DOHH2 (cell line): ENCODE results near the gene TAS2R60.
"Not testable (repeated sequence)": the region's sequence is repeated elsewhere in the genome, so short reads cannot be mapped to it uniquely, and the experiment has no call there.

ENCODE experiments used
- H3F3A ChIP-seq: fragments of 200-600 bp; sonication (generic), shearing (Covaris generic); 2 replicates; pipeline ENCODE4 v1.6.0; 2016; ENCODE audit warnings: antibody characterized with exemption, mild to moderate bottlenecking; ENCODE audit not compliant: control insufficient read depth, insufficient read depth
- H3K27ac ChIP-seq: fragments of 200-600 bp; sonication (generic); 2 replicates; pipeline ENCODE4 v1.5.1; 2014; ENCODE audit warnings: low read depth, mild to moderate bottlenecking, low read length, moderate library complexity
- H3K27me3 ChIP-seq: fragments of 200-600 bp; sonication (generic); 2 replicates; pipeline ENCODE4 v1.6.1; 2014; ENCODE audit warnings: mild to moderate bottlenecking, low read length, mixed read lengths; ENCODE audit not compliant: control insufficient read depth
- H3K36me3 ChIP-seq: fragments of 200-600 bp; sonication (generic); 2 replicates; pipeline ENCODE4 v1.6.1; 2014; ENCODE audit warnings: mild to moderate bottlenecking, low read length, moderate library complexity, mixed read lengths; ENCODE audit not compliant: control insufficient read depth
- H3K4me1 ChIP-seq: fragments of 200-600 bp; sonication (generic); 2 replicates; pipeline ENCODE4 v1.6.1; 2014; ENCODE audit warnings: mild to moderate bottlenecking, low read length, mixed read lengths; ENCODE audit not compliant: control insufficient read depth
- H3K4me2 ChIP-seq: fragments of 200-600 bp; sonication (generic); 2 replicates; pipeline ENCODE4 v1.6.0; 2014; ENCODE audit warnings: mild to moderate bottlenecking, low read length, moderate library complexity
- H3K4me3 ChIP-seq: fragments of 200-600 bp; sonication (generic); 2 replicates; pipeline ENCODE4 v1.5.1; 2014; ENCODE audit warnings: mild to moderate bottlenecking, low read length, mixed read lengths
- H3K79me2 ChIP-seq: fragments of 200-600 bp; sonication (generic); 2 replicates; pipeline ENCODE4 v1.6.1; 2014; ENCODE audit warnings: mild to moderate bottlenecking, low read length, mixed read lengths; ENCODE audit not compliant: control insufficient read depth
- H3K9me2 ChIP-seq: fragments of 200-600 bp; sonication (generic); replicated peaks from 2 replicates; pipeline ENCODE4 v1.6.1; 2014; ENCODE audit warnings: mild to moderate bottlenecking, low read length, mixed read lengths; ENCODE audit not compliant: control insufficient read depth
- H3K9me3 ChIP-seq: fragments of 200-600 bp; sonication (generic); 2 replicates; pipeline ENCODE4 v1.6.1; 2014; ENCODE audit warnings: antibody characterized with exemption, low read length, mixed read lengths; ENCODE audit not compliant: control insufficient read depth, insufficient read depth
- H4K20me1 ChIP-seq: fragments of 200-600 bp; sonication (generic); 2 replicates; pipeline ENCODE4 v1.6.0; 2014; ENCODE audit warnings: low read depth, mild to moderate bottlenecking, antibody characterized with exemption, low read length, moderate library complexity; ENCODE audit not compliant: control insufficient read depth, insufficient read depth
- EZH2phosphoT487 ChIP-seq: fragments of 200-600 bp; sonication (generic); IDR thresholded peaks from 2 replicates; pipeline ENCODE4 v1.6.1; 2017; ENCODE audit warnings: borderline replicate concordance, mild to moderate bottlenecking, antibody characterized with exemption, low read length, moderate library complexity, mixed read lengths
- TF ChIP-seq, protein P1 (sequence below): fragments of 200-600 bp; sonication (generic); IDR thresholded peaks from one replicate; pipeline ENCODE4 v1.5.1; 2014; ENCODE audit warnings: antibody characterized with exemption, mild to moderate bottlenecking, low read depth, low read length; ENCODE audit not compliant: poor library complexity, severe bottlenecking

Gene TAS2R60

DNA sequence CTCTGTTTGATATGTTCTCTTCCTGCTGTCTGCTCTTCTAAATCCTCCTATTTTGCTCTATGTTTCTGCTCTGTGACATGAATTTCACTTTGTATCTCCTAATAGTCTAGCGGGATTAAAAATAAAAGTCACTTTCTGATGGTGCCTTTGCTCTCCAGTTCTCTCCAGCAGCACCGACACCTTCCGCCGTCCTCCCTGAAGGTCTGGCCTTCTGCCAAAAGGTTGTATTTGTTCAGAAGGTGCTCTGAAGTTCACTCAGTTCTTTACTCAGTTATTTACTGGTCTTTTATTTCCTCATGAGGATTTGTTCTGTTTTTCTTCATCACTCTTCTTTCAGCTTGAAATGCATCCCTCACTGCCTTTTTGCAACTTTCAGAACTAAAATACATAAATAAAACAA lies 23.4 kb upstream of the TAS2R60 start:
- Histone ChIP-seq H3K36me3 (no peaks in the 10 kb centered on the region), H3K9me2 (no peaks in the 10 kb centered on the region), H3K27me3 (peaks cover 23% of the 10 kb centered on the region)

DNA sequence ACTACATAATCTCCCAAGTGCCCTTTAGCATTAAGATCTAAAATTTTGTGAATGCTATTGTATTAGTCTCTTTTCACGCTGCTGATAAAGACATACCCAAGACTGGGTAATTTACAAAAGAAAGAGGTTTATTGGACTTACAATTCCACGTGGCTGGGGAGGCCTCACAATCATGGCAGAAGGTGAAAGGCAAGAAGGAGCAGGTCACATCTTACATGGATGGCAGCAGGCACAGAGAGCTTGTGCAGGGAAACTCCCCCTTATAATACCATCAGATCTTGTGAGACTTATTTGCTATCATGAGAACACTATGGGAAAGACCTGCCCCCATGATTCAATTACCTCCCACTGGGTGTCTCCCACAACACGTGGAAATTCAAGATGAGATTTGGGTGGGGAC lies 22.6 kb upstream of the TAS2R60 start:
- not testable (repeated sequence) for H3K4me1 ChIP-seq, H3K9me3 ChIP-seq, H3K36me3 ChIP-seq, H3K4me2 ChIP-seq, H3K4me3 ChIP-seq, H4K20me1 ChIP-seq, H3K79me2 ChIP-seq, H3F3A ChIP-seq, H3K9me2 ChIP-seq, H3K27ac ChIP-seq
- peaks cover 23% of the 10 kb centered on the region for H3K27me3 ChIP-seq

More for the DNA sequence above, 23.4 kb upstream of the TAS2R60 start:
- Histone ChIP-seq H3K4me2 (no peak overlapping the region), H3K4me3 (no peak overlapping the region), H3K79me2 (no peaks in the 10 kb centered on the region), H4K20me1 (no peaks in the 10 kb centered on the region), H3K9me3 (0 out of 2 replicates have a peak, but pooled peaks cover 2% of the 10 kb centered on the region), H3K4me1 (no peaks in the 10 kb centered on the region), H3F3A (no peaks in the 10 kb centered on the region), H3K27ac (no peak overlapping the region)
- TF ChIP-seq, protein P1, sequence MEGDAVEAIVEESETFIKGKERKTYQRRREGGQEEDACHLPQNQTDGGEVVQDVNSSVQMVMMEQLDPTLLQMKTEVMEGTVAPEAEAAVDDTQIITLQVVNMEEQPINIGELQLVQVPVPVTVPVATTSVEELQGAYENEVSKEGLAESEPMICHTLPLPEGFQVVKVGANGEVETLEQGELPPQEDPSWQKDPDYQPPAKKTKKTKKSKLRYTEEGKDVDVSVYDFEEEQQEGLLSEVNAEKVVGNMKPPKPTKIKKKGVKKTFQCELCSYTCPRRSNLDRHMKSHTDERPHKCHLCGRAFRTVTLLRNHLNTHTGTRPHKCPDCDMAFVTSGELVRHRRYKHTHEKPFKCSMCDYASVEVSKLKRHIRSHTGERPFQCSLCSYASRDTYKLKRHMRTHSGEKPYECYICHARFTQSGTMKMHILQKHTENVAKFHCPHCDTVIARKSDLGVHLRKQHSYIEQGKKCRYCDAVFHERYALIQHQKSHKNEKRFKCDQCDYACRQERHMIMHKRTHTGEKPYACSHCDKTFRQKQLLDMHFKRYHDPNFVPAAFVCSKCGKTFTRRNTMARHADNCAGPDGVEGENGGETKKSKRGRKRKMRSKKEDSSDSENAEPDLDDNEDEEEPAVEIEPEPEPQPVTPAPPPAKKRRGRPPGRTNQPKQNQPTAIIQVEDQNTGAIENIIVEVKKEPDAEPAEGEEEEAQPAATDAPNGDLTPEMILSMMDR = no peak
- no peak for TF ChIP-seq EZH2phosphoT487

DNA sequence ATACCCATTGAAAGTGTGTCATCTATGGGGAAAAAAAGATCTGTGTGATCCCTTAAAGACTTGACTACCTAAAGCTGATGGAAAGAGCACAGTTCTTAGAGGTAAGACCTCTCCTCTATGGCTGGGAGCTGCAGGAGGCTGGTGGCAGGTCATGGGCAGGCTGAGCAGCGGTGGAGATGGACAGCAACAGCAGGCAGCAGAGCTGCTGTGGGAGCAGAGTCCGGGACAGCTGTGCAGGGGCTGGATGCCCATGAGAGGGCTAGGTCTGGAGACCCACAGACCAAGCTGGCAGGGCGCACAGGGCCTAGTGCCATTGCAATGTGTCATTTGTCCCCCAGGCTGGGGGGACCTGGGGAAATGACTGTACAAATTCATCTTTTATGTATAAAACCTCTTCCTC lies 21.2 kb upstream of the TAS2R60 start:
- Histone ChIP-seq H4K20me1 (no peaks in the 10 kb centered on the region), H3K27me3 (peaks cover 19% of the 10 kb centered on the region), H3K4me1 (no peaks in the 10 kb centered on the region), H3K27ac (no peak overlapping the region), H3K36me3 (no peaks in the 10 kb centered on the region), H3K79me2 (no peaks in the 10 kb centered on the region), H3K9me2 (no peaks in the 10 kb centered on the region), H3F3A (no peaks in the 10 kb centered on the region), H3K4me2 (no peak overlapping the region), H3K9me3 (0 out of 2 replicates have a peak, but pooled peaks cover 2% of the 10 kb centered on the region), H3K4me3 (no peak overlapping the region)
- TF ChIP-seq, protein P1 = no peak
- TF ChIP-seq EZH2phosphoT487 = no peak

DNA sequence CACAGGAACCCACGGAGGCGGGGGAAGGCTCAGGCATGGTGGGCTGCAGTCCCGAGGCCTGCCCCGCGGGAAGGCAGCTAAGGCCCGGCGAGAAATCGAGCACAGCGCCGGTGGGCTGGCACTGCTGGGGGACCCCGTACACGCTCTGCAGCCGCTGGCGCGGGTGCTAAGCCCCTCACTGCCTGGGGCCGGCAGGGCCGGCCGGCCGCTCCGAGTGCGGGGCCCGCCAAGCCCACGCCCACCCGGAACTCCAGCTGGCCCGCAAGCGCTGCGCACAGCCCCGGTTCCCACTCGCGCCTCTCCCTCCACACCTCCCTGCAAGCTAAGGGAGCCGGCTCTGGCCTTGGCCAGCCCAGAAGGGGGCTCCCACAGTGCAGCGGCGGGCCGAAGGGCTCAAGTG lies 18.8 kb upstream of the TAS2R60 start:
- not testable (repeated sequence) for H3K27me3 ChIP-seq, H3K4me1 ChIP-seq, H3K4me2 ChIP-seq, H3K36me3 ChIP-seq, H4K20me1 ChIP-seq, H3K4me3 ChIP-seq, H3K9me3 ChIP-seq, H3K27ac ChIP-seq, H3K9me2 ChIP-seq, H3K79me2 ChIP-seq, H3F3A ChIP-seq
